ENCODE measurements around the gene CACTIN.

CACTIN gene

GRCh38 chr19:3612901-3613741, 13.5 kb downstream of the CACTIN start:
- peaks cover 8% of the 10 kb centered on the region for H3K4me1 ChIP-seq (ENCODE audit: insufficient read depth, insufficient read length)
- H3K36me3 ChIP-seq (ENCODE audit: insufficient read depth, insufficient read length, low read length) = peaks cover 77% of the 10 kb centered on the region
- TF ChIP-seq ZNF274 (IDR thresholded peaks at IDR 0.05; ENCODE audit: low read depth, low read length) (no peak), YY1 (IDR thresholded peaks at IDR 0.05; ENCODE audit: insufficient read depth, insufficient read length) (no peak), SUZ12 (IDR thresholded peaks at IDR 0.05; ENCODE audit: extremely low read depth, insufficient read depth, insufficient read length) (no peak)
- no peaks in the 10 kb centered on the region for H3K9me3 ChIP-seq (ENCODE audit: insufficient read depth, low read length)
- no peak overlapping the region for H3K4me3 ChIP-seq (ENCODE audit: insufficient read length, low read depth)
- no peaks in the 10 kb centered on the region for H3K27me3 ChIP-seq (ENCODE audit: insufficient read depth, insufficient read length)
- no peak for DNase-seq (ENCODE audit: low read depth, low spot score)
- no peak overlapping the region for H3K9ac ChIP-seq (ENCODE audit: insufficient read length, low read depth)

GRCh38 chr19:3612330-3612729, 14.3 kb downstream of the CACTIN start:
- peaks cover 9% of the 10 kb centered on the region for H3K4me1 ChIP-seq (ENCODE audit: insufficient read depth, insufficient read length)
- no peaks in the 10 kb centered on the region for H3K9me3 ChIP-seq (ENCODE audit: insufficient read depth, low read length)
- H3K9ac ChIP-seq (ENCODE audit: insufficient read length, low read depth) = no peak overlapping the region
- DNase-seq (ENCODE audit: low read depth, low spot score) = no peak
- TF ChIP-seq SUZ12 (IDR thresholded peaks at IDR 0.05; ENCODE audit: extremely low read depth, insufficient read depth, insufficient read length) (no peak), ZNF274 (IDR thresholded peaks at IDR 0.05; ENCODE audit: low read depth, low read length) (no peak), YY1 (IDR thresholded peaks at IDR 0.05; ENCODE audit: insufficient read depth, insufficient read length) (no peak)
- H3K36me3 ChIP-seq (ENCODE audit: insufficient read depth, insufficient read length, low read length) = peaks cover 70% of the 10 kb centered on the region
- H3K27me3 ChIP-seq (ENCODE audit: insufficient read depth, insufficient read length) = no peaks in the 10 kb centered on the region
- H3K4me3 ChIP-seq (ENCODE audit: insufficient read length, low read depth) = no peak overlapping the region

GRCh38 chr19:3611841-3612240, 14.7 kb downstream of the CACTIN start:
- H3K36me3 ChIP-seq (ENCODE audit: insufficient read depth, insufficient read length, low read length) = peaks cover 66% of the 10 kb centered on the region
- DNase-seq (ENCODE audit: low read depth, low spot score) = no peak

GRCh38 chr19:3610745-3611717, 15.6 kb downstream of the CACTIN start:
- Histone ChIP-seq H3K36me3 (ENCODE audit: insufficient read depth, insufficient read length, low read length) (peaks cover 63% of the 10 kb centered on the region), H3K9me3 (ENCODE audit: insufficient read depth, low read length) (no peaks in the 10 kb centered on the region), H3K27me3 (ENCODE audit: insufficient read depth, insufficient read length) (peaks cover 3% of the 10 kb centered on the region), H3K9ac (ENCODE audit: insufficient read length, low read depth) (no peak overlapping the region), H3K4me1 (ENCODE audit: insufficient read depth, insufficient read length) (peaks cover 9% of the 10 kb centered on the region), H3K4me3 (ENCODE audit: insufficient read length, low read depth) (no peak overlapping the region)
- TF ChIP-seq YY1 (IDR thresholded peaks at IDR 0.05; ENCODE audit: insufficient read depth, insufficient read length) = no peak
- DNase-seq (ENCODE audit: low read depth, low spot score) = no peak

More at GRCh38 chr19:3611841-3612240, 14.7 kb downstream of the CACTIN start:
- Histone ChIP-seq H3K4me3 (ENCODE audit: insufficient read length, low read depth) (no peak overlapping the region), H3K9ac (ENCODE audit: insufficient read length, low read depth) (no peak overlapping the region), H3K4me1 (ENCODE audit: insufficient read depth, insufficient read length) (peaks cover 9% of the 10 kb centered on the region), H3K9me3 (ENCODE audit: insufficient read depth, low read length) (no peaks in the 10 kb centered on the region), H3K27me3 (ENCODE audit: insufficient read depth, insufficient read length) (no peaks in the 10 kb centered on the region)
- TF ChIP-seq YY1 (IDR thresholded peaks at IDR 0.05; ENCODE audit: insufficient read depth, insufficient read length) (no peak), ZNF274 (IDR thresholded peaks at IDR 0.05; ENCODE audit: low read depth, low read length) (no peak), SUZ12 (IDR thresholded peaks at IDR 0.05; ENCODE audit: extremely low read depth, insufficient read depth, insufficient read length) (no peak)

GRCh38 chr19:3609779-3610719, 16.5 kb downstream of the CACTIN start:
- peaks cover 13% of the 10 kb centered on the region for H3K27me3 ChIP-seq (ENCODE audit: insufficient read depth, insufficient read length)
- TF ChIP-seq YY1 (IDR thresholded peaks at IDR 0.05; ENCODE audit: insufficient read depth, insufficient read length) (no peak), ZNF274 (IDR thresholded peaks at IDR 0.05; ENCODE audit: low read depth, low read length) (no peak), SUZ12 (IDR thresholded peaks at IDR 0.05; ENCODE audit: extremely low read depth, insufficient read depth, insufficient read length) (no peak)
- DNase-seq (ENCODE audit: low read depth, low spot score) = no peak
- peaks cover 54% of the 10 kb centered on the region for H3K36me3 ChIP-seq (ENCODE audit: insufficient read depth, insufficient read length, low read length)
- no peaks in the 10 kb centered on the region for H3K9me3 ChIP-seq (ENCODE audit: insufficient read depth, low read length)
- H3K9ac ChIP-seq (ENCODE audit: insufficient read length, low read depth) = no peak overlapping the region
- H3K4me3 ChIP-seq (ENCODE audit: insufficient read length, low read depth) = no peak overlapping the region
- peaks cover 7% of the 10 kb centered on the region for H3K4me1 ChIP-seq (ENCODE audit: insufficient read depth, insufficient read length)

GRCh38 chr19:3608750-3609322, 17.8 kb downstream of the CACTIN start:
- no peak overlapping the region for H3K4me3 ChIP-seq (ENCODE audit: insufficient read length, low read depth)
- peaks cover 8% of the 10 kb centered on the region for H3K4me1 ChIP-seq (ENCODE audit: insufficient read depth, insufficient read length)
- no peak for DNase-seq (ENCODE audit: low read depth, low spot score)
- TF ChIP-seq YY1 (IDR thresholded peaks at IDR 0.05; ENCODE audit: insufficient read depth, insufficient read length) = no peak
- TF ChIP-seq SUZ12 (IDR thresholded peaks at IDR 0.05; ENCODE audit: extremely low read depth, insufficient read depth, insufficient read length) = no peak
- no peak for TF ChIP-seq ZNF274 (IDR thresholded peaks at IDR 0.05; ENCODE audit: low read depth, low read length)
- H3K9me3 ChIP-seq (ENCODE audit: insufficient read depth, low read length) = no peaks in the 10 kb centered on the region
- H3K27me3 ChIP-seq (ENCODE audit: insufficient read depth, insufficient read length) = peaks cover 18% of the 10 kb centered on the region
- H3K9ac ChIP-seq (ENCODE audit: insufficient read length, low read depth) = no peak overlapping the region
- H3K36me3 ChIP-seq (ENCODE audit: insufficient read depth, insufficient read length, low read length) = peaks cover 45% of the 10 kb centered on the region
